Measurements from ENCODE around the gene CCL18.
"Not testable (repeated sequence)": the region's sequence is repeated elsewhere in the genome, so short reads cannot be mapped to it uniquely, and the experiment has no call there.

The CCL18 gene

DNA sequence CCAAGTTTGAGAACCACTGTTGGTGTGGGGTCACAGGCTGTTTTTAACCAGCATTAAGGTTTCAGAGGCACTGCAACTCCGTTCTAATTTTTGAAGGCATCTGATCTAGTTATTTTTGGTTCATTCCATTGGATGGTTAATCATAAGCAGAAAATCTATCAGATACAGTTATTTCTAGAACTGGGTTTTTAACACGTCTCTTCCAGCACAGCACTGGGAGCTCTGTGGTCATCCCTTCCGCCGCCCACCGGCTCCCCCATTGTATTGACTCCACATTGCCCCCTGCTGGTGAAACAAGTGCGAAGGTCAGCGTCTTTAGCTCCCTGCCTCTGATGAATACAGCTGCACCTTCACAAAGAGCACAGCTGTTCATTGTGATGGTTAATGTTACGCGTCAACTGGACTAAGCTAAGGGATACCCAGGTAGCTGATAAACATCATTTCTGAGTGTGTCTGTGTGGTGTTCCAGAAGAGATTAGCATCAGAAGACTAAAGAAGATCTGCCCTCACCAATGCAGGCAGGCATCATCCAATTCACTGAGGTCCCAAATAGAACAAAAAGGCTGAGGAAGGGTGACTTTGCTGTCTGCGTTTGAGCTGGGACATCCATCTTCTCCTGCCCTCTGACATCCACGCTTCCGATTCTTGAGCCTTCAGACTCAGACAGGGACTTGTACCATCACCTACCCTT lies 8.5 kb downstream of the CCL18 start:
- peak; percentile 10 for DNase-seq

DNA sequence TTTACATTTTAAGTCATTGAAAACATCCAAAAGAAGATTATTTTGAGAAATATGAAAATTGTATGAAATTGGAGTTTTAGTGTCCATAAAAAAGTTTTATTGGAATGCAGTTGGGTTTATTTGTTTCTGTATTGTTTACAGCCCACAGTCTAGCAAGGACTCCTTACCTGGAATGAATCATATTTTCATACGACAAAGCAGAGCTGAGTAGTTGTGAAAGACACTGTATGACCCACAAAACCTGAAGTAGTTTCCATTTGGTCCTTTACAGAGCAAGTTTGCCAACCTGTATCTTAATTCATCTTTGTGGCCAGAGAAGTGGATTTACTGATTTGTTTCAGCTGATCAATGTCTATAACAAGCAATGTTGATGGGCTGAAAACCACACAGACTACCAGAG lies 10.3 kb downstream of the CCL18 start:
- DNase-seq = no peak

DNA sequence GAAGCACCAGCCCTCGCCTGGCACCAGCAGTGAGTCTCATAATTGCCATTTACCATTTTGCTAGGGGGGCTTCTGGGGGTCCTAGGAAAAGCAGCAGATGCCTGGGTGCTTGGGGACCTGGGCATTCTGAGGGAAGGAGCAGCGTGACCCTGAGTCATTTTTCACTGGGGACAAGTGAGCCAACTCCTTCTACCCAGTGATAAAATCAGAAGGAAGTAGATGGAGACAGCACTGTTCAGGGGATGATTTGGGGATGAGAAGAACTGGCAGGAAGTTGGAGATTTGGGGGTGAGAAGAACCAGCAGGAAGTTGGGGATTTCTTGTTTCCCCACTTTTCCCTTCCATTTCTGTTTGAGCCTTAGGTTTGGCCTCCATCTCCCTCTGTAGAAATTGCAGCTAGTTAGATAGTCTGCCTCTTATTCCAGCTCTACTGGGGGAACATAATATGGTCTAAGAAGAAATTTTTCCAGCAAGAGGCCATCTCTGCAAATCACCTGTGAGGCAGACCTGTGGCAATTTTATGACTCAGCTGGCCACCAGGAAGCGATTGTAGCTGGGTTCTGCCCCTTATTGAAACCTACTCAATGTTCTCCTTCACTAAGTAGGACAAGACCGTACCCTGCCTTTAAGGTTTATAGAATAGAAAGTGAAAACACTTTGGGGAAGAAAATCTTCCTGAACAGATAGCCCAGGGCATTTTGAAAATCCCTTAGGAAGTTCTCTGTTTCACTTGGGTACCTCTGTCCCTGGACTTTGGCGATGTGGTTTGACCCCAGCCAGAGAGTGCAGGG lies 17.8 kb downstream of the CCL18 start:
- not testable (repeated sequence) for DNase-seq

DNA sequence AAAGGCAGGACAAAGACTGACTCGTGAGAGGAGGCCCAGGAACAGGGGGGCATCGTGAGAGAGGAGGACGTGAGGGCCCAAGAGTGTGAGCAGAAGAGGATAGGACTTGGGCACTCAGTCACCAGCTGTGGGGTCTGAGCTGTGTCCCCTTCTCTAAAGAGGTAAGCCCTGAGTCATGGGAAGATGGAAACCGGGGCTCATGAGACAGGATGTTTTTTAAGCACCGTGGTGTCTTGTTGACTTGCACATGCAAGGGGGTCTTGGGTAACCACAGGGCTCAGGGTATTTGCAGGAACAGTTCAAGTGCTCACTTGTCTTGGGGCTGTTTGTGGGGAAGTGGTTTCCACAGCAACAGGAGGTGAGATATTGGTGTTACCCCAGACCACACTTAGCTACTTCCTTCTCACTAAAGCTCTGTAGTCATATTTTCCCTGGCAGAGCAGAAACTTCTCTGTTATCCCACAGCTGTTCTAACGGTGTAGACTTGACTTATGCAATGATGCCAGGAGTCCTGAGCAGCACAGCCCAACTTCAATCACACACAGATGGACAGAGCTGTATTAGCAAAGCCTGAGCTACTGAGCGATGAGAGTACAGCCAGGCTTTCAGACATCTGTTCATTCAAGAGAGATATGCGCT lies 18.5 kb downstream of the CCL18 start:
- DNase-seq = not testable (repeated sequence)

DNA sequence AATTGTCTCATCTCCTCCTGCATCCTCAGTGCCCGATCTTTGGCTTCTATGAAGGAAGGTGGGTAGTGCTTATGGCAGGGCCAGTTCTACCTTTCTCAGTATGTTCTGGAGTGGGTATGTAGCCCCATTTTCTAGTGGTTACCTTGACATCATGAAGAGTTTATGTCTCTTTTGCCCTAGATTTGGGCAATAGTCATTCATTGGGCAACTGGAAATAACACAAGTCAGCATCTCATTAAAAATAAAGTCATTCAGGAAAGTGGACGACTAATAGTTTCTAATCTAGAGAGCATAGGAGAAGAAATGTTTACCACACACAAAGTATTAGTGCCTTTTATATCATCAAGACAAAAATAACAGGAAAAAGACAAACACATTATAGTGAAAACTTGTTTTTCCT lies 19.6 kb downstream of the CCL18 start:
- DNase-seq = not testable (repeated sequence)

DNA sequence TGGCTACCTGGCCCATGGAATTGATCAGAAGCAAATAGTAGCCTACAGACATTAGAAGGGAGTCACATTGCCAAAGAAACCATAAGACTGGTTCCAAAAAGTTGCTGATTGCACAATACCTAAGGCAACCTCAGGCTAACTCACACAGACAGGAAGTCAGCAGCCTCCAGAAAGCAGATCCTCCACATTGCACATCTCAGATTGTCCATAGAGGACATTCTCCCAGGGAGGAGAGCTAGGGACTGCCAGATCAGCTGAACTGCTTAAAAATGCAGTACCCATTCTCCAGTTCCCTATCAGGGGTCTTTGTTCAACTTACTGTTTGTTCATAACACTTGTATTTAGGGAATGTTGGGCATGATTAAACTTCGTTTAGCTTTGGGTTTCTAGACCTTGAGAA lies 21.7 kb downstream of the CCL18 start:
- no peak for DNase-seq

DNA sequence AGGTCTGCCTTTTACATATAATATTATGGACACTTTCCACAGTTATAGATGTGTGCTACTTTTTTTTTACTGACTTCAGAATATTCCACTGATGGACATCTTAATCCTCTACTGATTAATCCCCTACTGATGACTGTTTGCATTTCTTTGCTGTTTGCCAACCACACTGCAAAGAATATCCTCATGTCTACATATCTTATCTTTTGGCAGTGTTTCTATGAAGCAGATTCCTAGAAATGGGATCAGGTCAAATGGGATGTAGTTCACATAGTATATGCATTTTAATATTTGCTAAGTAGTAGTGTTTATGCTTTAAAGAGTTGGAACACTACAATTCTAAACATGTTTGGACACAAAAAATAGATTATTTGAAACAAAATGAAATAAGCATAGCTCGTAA lies 22.7 kb downstream of the CCL18 start:
- no peak for DNase-seq

DNA sequence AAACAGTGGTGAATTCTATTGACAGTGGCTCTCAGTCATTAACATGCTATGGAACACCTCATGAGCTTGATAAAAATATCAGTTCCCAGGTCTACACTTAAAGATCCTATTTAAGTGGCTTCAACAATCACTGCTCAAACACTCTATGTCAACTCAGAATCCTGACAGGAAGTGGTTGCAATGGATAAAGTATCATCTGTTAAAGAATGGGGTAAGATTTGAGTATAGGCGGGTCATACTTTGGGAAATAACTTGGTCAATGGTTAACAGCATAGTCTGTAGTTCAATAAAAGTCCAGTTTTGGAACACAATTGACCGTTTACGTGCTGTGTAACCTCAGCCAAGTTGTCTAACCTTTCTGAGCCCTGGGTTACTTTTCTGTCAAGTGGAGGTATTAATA lies 23.4 kb downstream of the CCL18 start:
- not testable (repeated sequence) for DNase-seq

DNA sequence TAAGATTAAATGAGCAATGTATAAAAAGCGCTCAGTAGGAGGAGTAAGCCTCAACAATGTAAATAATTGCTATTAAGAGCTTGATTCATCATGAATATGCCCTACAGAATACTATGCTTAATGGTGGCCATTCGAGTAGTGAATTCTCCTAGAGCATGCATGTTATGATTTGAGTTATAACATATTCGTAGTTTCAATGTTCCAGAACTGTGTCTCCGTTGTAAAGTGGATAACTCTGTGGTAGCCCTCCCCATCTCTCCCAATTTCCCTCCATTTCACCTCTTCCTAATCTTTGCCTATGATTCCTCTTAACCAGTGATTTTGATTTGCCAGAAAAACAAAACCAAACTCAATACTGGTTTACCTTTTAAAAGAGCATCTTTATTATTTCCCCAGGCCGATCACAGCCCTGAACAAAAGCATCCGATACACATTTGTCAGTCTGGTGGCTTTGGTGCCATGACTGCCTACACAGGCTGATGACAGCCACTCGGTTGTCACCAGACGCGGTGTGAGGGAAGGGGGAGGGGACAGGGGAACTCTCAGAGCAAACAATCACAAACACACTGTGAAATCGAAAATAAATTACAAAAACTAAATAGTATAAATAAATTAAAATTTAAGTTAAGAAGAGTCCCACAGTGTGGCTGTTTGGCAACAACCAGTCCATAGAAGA lies 24.0 kb downstream of the CCL18 start:
- DNase-seq = not testable (repeated sequence)

DNA sequence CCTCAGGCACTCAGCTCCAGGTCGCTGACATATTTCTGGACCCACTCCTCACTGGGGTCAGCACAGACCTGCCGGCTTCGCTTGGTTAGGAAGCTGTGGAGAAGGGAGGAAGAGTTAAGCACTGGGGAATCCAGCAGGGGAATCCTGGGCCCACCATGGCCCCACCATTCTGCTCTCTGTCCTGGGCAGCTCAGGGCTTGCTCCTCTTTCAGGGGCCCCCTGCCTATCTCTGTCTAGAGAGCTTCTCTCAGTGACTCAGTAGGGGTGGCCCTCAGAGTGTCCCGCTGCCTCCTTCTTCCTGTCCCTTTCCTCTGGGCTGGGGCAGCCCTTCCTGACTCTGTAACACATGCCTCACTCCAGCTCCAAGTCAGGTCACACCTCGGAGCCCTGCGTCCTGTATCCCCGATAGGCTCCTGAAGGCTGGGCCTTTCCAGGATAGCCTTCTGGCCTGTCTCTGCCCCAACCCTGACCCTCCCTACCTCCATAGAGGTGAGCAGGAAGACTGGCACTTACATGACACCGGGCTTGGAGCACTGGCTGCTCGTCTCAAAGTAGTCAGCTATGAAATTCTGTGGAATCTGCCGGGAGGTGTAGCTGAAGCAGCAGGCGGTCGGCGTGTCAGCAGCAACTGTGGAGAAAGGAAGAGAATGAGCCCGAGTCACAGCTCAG lies 24.7 kb downstream of the CCL18 start:
- DNase-seq = no peak

DNA sequence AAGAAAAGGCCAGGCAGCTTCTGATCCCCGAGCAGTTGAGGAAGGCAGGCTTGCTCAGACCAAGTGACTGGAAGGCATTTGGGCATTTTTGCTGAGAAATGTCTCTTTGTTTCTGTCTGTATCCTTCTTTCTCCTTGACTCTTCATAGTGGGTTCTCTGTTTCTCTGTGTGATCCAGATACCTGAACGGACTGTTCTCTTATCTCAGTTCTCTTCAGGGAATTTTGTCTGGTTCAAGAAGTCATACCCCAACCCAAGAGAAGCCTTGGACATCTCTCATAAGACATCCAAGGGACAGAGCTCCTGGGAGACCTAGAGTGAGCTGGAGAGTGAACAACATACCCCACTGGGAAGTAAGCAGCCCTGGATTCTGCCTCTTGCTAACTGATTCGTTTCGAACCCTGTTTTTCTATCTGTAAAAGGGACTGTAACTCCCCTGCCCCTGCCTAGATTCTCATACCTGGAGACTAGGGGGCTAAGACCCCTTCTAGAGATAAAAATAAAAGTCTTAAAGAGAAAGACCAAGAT lies 25.3 kb downstream of the CCL18 start:
- no peak for DNase-seq

DNA sequence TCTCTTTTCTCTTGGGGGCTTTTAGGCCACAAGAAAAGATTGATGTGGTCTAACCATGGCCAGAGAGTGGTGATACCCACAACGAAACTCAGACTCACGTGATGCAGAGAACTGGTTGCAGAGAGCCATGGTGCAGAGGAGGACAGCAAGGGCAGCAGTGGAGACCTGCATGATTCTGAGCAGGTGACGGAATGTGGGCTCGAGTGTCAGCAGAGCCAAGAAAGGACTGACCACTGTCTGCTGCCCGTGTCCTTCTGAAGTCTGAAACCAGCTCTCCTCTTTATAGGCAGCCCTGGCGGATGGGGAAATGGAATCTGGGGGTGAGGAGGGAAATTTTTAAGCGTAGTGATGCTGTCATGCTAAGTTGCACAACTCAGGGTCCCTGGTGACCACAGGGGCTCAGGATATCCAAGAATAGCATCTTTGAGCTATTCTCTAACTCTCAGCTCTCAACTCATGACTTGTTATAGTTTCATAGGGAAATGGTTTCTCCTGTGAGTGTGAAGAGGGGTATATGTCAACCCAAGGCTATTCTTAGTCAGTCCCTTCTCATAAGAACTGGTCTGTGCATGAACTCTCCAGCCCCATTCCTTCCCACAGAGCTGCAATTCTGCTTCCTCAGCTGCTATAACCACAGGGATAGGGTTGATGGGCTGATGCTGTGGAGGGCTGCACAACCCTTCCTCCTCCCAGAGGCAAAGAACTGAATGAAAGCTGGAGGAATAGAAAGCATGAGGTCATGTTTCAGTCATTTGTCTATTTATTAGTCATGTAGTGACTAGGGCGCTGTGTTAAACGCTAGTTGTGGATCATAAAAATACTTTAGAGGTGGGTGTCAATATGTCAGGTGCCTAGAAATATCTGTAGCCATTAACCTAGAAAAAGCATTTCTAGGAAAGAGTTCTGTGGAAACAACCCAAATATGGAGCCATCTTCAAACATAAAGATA lies 26.1 kb downstream of the CCL18 start, which contains the start of gene CCL3:
Gene CCL3, minus strand, starts transcription at position 256 of the 949 bp plus-strand sequence. Its CDS starts 85 bp downstream, at position 171.
- peak; percentile 8 for DNase-seq

DNA sequence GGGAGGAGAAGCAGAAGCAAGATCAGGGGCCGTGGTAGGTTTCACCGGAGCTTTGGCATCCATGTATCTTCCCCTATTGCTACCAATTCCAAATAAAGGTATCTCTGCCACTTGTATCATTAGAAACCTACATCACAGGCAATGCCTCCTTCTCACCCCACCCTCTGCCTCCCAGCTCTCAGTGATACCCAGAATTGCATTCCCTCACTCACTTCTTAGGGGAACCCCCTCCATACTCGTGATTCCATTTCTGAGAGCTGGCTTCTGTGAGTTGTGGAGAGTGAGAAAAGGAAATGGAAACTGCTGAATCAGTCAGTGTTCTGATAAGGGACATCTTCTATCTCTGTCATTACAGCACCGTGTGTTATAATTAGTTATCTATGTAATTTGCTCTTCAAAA lies 28.2 kb downstream of the CCL18 start:
- no peak for DNase-seq

DNA sequence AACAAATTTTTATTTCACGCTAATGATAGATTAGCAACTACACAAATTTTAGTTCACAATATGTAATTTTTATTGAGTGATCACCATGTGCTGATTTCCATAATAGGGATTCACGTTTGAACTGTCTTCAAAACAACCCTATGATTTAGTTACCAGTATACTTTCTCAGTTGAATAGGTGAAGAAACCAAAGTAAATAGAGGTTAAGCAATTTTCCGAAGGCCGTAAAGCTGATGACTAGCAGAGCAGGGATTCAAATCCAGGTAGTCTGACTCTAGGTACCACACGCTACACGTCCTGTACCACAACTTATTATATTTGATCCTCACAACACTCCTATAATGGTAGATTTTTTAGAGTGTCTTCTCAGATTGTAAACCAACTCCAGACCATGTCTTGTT lies 28.6 kb downstream of the CCL18 start:
- not testable (repeated sequence) for DNase-seq

DNA sequence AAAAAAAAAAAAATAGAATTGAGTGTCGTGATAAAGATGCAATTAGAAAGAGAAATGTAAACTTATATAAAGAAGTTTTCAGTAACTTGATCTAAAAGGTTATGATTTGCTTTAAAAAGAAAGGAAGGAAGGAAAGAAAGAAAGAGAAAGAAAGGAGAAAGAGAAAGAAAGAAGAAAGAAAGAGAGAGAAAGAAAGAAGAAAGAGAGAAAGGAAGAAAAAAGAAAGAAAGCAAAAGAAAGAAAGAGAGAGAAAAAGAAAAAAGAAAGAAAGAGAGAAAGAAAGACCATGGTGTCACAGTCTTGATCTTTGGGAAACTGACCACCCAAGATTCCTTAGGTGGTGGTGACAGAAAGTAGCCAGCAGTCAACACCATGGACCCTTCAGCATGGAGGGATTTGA lies 30.2 kb downstream of the CCL18 start:
- no peak for DNase-seq

DNA sequence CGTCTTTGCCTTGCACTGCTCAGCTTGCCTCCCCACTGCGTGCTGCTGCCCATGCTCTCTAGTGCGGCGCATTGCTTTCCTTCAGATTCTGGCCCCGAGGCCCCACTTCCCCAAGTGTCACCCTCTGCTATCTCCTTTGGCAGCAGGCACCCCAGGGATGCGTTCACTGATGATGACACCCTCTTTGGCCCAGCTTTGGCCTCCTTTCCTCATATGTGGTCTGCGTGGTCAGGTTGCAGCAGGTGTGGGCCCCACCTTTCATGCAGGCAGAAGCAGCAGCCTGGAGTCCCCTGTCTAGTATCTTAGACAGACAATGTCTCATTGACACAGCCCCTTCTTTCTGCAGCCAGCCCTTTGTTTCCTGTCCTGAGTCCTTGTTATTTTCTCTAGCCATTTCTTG lies 30.7 kb downstream of the CCL18 start:
- DNase-seq = no peak

DNA sequence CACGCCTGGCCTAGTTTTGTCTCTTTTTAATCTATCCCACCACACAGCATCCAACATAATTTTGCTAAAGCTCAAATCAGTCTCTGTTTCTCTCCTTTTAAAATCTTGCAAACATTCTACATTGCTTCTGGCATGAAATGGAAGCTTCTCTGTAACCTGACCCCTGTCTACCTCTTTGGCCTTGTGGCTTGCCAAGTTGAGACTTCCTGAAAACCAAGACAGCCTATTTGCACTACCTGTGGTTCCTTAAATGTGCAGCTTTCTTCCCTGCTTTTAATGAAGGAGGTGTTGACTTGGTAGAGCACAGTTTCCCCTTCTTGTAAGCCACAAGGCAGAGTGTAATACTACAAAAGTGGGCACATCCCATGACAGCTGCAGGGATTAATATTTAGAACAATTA lies 31.9 kb downstream of the CCL18 start:
- no peak for DNase-seq

DNA sequence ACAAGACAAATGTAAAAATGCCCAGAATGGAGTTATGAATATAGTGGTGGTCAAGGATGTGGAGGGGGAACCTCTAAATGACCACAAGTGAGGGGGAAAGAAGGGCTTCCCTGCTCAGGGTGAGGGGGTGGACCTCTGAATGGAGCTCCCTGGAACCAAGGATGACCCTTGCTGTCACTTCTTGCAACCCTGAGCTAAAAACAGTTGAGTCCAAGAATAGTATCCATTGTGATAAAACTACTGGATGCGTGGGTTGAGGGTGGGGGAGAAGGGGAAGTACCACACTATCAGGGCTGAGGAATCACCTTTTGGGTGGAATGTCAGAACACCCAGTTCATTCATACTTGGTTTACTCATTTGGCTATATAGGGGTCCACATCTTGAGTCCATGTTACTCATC lies 34.9 kb downstream of the CCL18 start:
- DNase-seq = not testable (repeated sequence)

DNA sequence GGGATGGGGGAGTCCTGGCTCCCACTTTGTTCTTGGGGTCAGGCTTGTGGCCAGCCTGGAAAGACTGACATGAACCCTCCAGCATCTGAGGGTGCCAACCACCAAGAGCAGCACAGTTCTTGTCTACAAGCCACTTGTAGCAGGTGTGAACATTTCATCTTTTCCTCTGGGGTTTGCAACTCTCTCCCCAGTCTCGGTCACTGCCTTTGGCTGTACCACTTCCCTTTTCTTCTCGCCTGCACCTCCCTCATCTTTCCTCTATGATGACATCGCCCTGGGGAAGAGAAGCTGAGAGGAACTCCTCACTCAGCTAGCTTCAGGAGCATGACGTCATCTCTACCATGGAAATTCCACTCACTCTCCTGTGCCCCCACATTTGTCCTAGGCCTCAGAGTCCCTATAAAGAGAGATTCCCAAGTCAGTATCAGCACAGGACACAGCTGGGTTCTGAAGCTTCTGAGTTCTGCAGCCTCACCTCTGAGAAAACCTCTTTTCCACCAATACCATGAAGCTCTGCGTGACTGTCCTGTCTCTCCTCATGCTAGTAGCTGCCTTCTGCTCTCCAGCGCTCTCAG lies 39.4 kb downstream of the CCL18 start, which contains the start of gene CCL4:
Gene CCL4, plus strand, starts transcription at position 427 of the 575 bp plus-strand sequence. Its CDS starts 79 bp downstream, at position 506.
- not testable (repeated sequence) for DNase-seq

DNA sequence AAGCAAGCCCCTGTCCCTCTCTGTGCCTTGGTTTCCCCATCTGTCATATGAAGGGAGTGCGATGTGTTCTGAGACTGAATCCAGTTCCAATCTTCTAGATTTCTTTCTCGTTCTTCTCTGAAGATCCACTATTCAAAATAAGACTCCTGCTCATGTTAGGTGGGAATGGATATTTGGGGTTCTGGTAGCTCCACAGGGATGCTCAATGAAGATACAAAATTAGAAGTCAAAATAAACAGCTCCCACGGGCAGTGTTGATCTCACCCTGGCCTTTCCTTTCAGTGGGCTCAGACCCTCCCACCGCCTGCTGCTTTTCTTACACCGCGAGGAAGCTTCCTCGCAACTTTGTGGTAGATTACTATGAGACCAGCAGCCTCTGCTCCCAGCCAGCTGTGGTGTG lies 40.2 kb downstream of the CCL18 start:
- not testable (repeated sequence) for DNase-seq

Measured in HCEC 1CT (cell line).